Measurements from ENCODE around the gene QRFP.
"Not testable (repeated sequence)": the region's sequence is repeated elsewhere in the genome, so short reads cannot be mapped to it uniquely, and the experiment has no call there.

Gene QRFP

DNA sequence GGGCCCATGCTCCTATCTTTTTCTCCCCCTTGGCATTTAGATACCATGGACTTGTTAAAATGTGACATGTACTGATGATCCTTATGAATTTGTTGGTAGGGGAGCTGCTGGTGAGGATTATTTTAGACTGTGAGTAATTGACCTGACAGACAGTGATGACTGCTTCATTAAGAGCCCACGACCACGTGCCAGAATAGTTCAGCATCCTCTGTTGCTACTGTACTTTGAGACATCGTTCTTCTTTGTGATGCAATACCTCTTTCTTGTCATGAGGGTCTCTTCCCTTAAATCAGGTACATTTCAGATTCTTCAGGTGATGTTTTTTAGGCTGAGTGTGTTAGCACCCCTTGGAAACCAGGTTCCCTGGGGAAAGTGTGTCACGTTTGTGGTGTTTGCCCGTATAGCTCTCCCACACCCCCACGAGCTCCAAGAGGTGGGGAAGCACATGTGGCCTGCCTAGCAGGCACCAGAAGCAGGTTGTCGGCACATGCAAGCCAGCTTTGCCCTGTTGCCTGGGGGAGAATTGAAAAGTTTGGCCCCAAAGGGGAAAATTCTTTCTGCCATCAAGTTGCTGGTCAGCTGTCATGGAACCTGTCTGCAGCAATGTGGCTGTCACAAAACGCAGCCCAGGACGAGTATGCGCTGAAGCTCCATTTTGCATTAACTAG is 25.1 kb downstream of the QRFP start:
- DNase-seq: no peak

DNA sequence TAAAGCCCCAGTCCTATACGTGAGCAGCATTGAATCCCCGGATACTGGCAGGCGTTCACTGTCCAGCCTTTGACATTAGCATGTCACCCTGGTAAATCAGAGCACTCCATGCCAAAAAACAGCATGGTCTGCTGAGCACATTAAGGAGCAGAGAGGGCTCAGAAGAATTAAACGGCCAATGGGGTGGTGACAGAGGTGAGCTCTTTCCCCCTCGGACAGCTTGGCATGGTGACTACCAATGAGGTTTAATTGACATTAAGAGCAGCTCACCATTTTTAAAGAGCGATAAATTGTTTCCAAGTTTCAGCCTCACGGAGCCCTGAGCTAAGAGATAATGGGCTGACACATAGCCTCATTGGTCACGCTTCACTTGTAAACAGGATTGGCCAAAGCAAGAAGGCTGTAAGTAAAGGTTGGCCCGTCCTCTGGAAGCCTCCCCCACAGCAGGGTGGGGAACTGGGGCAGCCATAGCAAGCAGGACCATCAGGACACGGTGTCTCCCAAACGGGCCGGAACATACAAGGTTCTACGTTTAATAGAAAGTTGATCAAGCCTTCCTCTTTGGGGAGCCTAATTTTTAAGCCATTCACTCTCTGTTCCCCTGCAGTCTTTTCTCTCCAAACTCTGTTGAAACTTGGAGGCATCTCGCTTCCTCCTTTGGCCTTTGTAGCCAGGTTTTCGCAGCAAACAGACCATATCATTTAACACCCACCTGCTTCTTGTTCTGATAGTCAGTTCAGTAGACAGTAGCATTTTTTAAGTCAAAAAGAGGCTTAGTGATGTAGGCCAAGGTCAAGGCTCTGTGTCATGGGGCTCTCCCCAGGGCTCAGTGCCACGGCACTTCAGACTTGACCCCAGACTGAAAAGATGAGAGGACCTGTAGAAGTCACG is 25.9 kb downstream of the QRFP start:
- DNase-seq: peak; percentile 56

DNA sequence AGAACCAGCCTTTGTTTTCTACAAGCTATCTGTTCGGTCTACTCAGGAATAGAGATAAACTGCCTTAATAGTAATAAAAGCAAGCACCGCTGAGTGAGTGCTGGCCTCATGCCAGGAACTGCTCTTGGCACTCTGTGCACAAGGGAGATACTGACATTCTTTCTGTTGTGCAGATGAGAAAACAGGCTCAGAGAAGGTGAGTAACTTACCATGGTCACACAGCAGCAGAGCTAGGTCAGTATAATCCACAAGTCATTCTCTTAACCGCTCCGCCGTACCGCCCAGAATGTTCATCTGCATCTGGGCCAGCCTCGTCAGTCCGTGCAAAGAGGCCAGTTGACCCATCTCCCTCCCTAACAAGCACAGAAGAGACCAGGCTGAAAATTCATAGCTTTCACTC is 27.4 kb downstream of the QRFP start:
- peak; percentile 40 for DNase-seq

DNA sequence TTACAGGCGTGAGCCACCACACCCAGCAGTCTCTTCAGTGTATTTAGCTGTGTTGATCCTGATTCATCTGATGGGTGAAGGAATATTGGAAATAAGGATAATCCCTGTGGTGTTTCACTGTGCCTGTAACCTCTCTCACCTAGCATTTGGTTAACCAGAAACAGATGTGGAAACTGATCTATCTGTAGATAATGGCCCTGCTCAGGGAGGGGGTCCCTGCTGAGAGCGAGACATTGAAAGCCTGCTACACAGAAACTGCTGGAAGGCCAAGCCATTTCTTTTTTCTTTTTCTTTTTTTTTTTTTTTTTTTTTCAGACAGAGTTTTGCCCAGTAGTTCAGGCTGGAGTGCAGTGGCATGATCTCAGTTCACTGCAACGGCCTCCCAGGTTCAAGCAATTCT is 28.4 kb downstream of the QRFP start:
- no peak for DNase-seq

DNA sequence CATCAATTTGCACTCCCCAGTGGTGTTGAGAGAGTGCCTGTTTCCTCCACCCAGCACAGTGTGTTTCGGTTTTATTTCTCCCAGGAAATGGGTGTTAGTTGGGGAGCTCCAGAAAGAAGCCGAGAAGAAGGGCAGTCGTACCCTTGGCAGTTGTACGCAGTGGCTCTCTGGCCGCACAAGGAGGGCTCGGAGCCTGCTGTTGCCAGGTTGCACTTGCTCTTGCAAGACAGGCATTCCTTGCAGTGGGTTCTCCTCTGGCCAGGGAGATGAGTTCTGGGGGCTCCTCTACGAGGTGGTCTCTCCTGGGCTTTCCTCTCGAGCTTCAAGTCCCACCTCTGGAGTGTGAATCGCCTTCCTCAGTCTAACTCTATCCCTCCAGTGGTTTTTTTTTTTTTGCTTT is 29.1 kb downstream of the QRFP start:
- no peak for DNase-seq

DNA sequence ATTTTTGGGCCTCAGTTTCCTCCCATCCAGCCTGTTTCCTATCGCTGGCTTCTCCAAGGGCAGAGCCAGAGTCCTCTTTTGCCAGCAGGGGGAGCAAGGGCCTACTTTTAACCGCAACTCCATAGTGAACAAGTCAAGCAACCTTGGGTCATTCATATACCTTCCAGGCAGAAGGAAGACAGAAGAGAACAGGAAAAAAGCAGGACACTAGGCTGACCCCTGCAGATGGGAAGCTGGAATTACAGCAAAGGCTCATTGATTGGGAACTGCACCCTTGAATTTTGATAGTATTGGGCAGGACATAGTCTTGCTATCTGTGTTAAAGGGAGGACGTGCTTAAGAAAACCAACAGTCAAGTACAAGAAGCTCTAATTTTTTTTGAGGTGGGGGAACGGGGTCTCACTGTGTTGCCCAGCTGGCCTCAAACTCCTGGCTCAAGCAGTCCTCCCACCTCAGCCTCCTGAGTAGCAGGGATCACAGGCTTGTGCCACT is 30.1 kb downstream of the QRFP start:
- peak; percentile 57 for DNase-seq

DNA sequence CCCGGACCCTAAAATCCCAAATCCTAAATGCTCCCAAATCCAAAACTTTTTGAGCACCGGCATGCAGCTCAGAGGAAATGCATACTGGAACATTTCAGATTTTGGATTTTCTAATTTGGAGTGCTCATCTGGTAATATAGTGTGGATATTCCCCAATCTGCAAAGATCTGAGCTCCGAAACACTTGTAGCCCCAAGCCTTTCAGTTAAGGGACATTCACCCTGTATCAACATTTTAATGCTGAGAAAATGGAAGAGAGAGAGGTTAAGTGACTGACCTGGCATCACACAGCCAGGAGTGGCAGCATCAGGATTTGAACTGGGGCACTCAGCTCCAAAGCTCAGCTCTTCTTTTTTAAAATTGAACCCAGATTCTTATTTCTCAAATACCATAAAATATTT is 30.7 kb downstream of the QRFP start:
- no peak for DNase-seq

DNA sequence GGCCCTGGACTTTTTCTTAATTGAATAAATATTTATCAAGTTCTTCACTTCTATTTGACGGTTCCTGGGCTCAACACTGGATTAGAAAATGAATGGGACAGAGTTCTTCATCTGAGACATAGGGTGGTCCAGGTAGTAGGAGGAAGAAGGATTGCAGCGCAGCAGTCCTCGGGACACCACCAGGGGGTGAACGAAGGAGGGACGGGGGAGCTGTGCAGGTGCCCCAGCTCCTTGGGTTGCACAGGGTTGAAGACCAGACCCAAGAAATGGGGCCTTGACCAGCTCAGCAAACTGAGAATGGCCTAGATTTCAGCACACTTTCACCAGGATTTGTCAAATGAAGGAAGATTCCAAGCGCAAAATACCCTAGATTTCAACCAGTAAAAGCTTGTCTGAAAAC is 32.1 kb downstream of the QRFP start:
- DNase-seq: no peak

DNA sequence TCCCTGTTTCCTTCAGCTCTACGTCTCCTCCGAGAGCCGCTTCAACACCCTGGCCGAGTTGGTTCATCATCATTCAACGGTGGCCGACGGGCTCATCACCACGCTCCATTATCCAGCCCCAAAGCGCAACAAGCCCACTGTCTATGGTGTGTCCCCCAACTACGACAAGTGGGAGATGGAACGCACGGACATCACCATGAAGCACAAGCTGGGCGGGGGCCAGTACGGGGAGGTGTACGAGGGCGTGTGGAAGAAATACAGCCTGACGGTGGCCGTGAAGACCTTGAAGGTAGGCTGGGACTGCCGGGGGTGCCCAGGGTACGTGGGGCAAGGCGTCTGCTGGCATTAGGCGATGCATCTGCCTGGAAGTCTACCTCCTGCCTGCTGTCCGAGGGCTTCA is 33.9 kb downstream of the QRFP start:
- DNase-seq: no peak

DNA sequence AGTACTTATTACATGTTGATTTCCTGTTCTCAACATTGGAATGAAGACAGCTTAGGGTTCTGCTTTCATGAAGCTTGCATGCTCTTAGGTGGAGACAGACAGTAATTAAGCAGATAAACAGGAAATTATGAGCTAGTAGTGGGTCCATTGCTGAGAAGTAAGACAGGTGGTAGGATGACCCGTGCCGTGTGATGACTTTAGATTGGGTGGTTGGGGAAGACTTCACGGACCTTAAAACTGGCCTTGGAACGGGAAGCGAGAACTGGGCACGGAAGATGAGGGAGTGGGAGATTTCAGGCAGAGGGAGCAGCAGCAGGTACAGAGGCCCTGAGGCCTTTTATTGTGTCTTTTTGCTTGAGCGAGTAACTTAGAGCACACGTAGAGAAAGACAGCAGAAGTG is 34.4 kb downstream of the QRFP start:
- DNase-seq: no peak

DNA sequence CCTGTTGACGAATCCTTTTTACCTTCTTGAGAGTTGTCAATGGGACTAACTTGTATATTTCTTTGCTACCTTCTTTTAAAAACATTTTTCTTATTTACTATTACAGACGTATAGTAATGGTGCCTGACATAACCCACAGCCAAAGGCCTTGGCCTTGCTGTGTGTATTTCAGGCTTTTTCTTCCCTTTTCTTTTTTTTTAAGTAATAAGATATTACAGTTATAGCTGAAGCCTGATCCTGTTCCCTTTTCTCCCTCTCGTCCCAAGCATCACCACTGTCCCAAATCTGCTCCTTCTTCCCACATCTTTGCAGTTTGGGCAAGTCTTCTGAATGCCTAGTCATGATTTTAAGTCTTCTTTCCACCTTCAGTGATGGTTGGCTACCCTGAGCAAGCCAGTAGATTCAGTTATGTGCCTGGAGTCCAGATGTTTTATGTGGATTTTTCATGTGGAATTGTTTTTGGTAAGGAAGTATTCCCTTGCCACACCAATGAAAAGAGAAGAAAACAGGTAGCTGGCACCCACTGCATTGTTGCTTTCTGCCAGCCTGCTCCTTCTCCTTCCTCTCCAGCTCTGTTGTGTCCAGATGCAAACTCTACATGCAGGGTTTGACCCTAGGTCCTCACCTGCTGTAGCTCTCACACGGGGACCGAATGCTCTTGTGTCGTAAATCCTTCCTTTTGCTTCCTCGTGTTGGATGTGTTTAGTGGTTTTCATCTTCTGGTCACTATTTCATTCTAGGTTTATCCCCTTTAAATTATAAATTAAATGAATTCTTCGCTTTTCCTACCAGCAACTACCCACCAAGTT is 35.0 kb downstream of the QRFP start:
- no peak for DNase-seq

DNA sequence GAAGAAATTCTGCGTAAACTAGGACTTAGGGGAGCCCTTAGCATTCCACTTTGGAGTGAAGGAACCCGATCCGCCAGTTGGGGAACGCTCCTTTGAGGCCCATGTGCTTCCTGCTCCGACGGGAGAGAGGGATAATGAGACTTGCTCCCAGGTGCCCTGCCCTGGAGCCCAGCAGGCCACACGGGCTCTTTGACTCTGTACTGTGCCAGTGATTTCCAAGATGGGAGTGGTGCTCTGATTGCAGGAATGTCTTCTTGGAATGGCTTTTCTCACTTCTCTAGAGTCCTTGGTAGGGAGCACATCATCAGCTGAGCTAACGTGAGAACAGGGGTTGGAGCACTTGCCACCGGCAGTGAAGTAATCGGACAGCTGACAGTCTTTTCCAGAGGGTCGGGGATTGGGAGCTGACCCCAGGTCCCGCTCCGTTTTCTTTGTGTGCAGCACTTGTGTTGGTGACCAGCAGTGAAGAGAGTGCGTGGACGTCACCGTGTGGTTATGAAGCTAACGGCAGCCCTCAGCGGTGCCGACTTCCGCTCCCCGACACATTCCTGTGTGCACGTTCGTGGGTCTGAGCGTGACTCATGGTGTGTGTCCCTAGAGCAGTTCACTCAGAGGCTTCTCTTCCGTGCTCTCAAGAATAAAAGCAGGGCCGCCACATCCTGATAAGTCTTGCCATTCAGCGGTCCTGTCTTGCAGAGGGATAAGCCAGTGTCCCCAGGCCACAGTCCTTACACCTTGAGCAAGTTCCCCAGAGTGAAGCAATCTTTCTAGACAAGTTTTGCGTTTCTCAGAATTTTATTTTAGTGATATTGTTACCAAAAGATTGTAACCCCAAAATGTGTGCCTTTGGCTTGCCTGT is 35.9 kb downstream of the QRFP start:
- DNase-seq: no peak

DNA sequence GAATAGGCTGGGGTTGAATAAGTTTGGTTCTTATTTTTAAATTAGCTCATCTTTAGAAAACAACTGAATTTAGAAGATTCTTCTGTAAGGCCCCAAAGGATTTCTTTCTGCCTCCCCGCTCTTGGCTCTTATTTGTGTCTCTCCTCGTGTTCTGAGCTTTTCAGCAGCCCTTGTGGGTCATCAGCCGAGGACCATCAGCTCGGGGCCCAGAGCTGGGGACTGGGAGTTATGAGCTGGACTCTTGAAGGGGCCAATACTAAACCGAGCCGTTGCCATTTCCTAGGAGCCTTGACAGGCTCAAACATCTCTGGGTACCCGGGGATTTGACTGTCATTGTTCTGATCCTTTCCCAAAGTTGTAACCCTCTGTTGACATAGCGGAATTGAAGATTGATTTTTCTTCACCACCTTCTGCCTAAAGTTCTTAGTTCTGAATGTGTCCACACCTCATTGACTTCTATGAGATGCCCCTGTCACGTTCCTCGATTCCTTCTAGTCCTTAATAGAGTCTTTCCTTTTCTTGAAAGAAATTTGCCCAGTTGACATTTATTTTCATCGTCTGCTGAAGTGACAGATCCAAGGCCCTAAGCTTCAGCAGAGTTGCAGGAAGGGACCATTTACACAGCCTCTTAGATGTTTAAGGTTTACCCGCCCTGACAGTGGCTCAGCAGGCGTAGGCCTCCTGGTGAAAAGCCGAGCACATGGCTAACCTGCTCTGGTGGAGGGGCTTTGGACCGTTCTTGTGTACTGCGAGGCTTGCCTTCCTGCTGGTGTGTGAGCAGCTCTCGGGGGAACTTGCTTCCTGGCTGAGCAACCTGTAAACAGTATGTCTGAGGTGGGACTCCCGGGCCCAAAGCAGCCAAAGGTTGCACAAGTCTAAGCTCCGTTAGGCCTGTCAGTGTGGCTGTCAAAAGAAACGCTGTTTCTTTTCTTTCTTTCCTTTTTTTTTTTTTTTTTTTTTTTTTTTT is 37.6 kb downstream of the QRFP start:
- DNase-seq: no peak

DNA sequence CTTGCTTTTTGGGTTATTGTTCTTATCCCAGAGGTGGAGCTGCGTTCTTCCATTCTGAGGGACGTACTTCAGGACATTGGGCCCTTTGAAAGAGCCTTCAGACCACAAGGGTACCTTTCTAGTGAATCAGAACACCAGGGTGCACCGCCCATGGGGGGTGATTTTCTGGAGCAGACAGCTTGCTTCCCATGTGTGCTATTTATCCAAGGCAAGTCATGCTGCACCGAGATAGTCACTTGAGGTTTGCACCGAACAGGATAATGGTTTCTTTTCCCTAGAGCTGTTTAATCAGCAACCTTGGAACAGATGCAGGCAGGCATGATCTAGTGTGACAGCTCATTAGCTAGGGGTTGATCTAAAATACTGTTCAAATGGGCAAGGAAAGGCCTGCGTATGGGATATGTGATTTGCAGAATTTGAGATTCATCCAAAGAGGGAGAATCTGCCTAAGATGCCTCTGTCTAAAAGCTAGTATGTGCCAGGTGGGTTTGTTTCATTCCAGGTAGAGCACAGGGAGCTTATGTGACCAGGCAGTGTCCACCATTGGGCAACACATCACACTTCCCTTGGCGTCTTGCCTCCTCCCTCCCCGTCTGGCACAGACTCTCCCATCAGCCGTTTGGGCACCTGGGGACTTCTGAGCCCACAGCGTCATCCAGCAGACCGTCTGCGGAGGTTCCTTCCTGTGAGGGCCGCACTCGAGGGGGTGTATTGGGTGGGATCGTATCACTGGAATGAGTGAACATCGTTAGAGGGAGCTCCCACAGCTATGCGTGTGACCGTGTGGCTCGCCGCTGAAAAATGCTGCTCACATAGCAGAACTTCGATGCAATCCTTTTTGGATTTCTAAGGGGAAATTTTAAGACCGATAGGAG is 38.5 kb downstream of the QRFP start:
- no peak for DNase-seq

DNA sequence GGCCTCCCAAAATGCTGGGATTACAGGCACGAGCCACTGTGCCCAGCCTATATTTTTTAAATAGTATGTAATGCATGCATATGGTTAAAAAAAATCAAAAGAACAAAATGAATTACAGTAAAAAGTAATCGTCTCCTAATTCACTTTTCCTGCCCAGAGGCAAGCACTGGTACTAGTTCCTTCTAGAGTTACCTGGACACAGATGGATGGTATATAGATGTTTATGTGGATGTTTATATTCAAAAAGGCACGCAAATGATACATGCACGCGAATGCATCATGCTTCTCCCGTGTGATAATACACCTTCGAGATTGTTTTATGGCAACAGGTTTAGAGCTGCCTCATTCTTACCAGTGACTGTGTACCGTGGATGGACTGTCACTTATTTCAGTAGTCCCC is 40.1 kb downstream of the QRFP start:
- DNase-seq: no peak

DNA sequence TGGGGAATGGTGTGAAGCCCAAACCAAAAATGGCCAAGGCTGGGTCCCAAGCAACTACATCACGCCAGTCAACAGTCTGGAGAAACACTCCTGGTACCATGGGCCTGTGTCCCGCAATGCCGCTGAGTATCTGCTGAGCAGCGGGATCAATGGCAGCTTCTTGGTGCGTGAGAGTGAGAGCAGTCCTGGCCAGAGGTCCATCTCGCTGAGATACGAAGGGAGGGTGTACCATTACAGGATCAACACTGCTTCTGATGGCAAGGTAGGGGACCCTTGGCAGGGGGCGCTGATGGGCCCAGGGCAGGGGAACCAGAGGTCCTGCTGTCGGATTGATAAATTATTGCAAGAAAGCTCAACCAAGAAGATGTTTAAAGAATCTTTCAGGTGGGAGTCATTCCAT is 41.8 kb downstream of the QRFP start:
- DNase-seq: no peak

DNA sequence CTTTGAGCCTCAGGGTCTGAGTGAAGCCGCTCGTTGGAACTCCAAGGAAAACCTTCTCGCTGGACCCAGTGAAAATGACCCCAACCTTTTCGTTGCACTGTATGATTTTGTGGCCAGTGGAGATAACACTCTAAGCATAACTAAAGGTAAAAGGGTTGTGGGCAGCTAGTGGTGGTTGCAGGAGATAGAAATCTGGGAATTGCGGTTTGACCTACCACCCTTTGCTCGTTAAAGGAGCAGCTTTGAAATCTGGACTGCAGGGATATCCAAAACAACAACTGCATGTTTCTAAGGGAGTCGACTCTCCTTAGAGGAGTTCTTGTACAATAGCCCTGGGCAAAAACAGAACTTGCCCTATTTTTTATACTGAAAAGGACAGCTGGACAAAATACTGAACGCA is 42.5 kb downstream of the QRFP start:
- no peak for DNase-seq

DNA sequence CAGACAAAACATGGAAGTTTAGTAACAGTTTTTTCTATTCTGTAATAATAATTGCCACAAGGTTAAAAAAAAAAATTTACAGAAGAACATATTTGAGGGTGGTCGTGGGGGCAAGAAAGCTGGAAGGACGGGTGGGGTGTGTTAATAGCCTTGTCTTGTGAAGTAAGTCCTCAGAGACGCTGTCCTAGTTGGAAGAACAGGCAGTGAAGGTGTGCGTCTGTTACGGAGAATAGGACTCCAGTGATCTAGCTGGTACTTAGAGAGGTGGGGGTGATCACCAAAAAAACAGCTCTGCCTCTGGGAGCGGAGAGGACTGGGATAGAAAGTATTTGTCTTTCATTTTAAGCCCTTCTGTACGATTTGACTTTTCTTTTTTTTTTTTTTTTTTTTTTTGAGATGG is 43.8 kb downstream of the QRFP start:
- no peak for DNase-seq

DNA sequence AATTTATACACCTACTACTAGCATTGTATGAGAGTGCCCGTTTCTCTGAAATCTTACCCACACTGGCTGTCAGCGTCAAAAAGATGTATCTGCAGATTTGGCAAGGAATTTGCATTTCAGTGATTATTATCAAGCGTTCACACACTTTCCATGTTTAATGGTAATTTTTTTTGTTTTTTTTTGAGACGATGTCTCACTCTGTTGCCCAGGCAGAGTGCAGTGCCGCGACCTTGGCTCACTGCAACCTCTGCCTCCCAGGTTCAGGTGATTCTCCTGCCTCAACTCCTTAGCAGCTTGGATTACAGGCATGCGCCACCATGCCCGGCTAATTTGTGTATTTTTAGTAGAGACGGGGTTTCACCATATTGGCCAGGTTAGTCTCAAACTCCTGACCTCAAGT is 47.3 kb downstream of the QRFP start:
- no peak for DNase-seq

DNA sequence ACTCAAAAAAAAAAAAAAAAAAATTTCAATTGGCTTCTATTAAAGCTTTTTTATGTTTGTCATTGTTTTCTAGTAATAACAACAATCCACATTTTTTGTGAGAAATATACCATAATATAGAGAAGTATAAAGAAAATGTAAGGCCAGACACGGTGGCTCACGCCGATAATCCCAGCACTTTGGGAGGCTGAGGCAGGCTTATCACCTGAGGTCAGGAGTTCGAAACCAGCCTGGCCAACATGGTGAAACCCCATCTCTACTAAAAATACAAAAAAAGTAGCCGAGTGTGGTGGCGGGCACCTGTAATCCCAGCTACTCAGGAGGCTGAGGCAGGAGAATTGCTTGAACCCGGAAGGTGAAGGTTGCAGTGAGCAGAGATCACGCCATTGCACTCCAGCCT is 48.1 kb downstream of the QRFP start:
- DNase-seq: not testable (repeated sequence)

Measured in NCI-H1092 (cell line).